ENCODE results near the gene SDK1.

SDK1 gene

DNA sequence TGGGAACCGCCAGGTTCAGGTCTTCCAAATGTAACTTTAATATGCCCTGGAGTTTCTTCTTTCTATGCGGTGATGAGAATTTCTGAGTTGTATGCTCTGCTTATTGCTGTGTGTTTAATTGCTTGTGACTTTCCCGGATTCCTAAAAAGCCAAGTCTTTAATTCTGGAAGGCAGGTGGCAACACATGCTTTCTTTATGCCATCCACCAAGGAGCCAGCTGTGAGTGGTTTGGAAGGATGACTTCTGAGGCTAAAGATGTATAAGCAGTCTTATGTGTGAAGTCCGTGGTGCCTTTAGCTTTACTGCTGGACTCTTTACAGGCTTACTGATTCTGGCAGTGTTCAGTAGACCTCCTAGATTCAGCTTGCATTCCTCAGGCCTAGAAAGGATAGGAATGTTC is 3.1 kb downstream of the SDK1 start:
- Histone ChIP-seq H2BK12ac (ENCODE audit: low read length) (no peak overlapping the region), H3K14ac (ENCODE audit: low read length) (no peak overlapping the region), H2AFZ (ENCODE audit: low read length) (no peak overlapping the region), H3K18ac (ENCODE audit: low read length) (no peak overlapping the region), H3K4ac (ENCODE audit: low read length) (no peak overlapping the region), H3K27ac (replicated peaks; ENCODE audit: low read length) (no peak overlapping the region), H3K36me3 (replicated peaks in 1 of 2; ENCODE audit: control insufficient read depth in 2 of 2, insufficient read depth in 2 of 2, low read length in 2 of 2) (no peaks in the 10 kb centered on the region), H3K9me3 (replicated peaks in 1 of 2; ENCODE audit: control insufficient read depth in 2 of 2, insufficient read depth in 1 of 2, low read depth in 1 of 2, low read length in 2 of 2) (no peaks in the 10 kb centered on the region), H3K9ac (ENCODE audit: low read depth, low read length, poor library complexity) (no peak overlapping the region), H3K4me3 (ENCODE audit: low read length in 2 of 2) (no peak overlapping the region), H4K91ac (ENCODE audit: low read depth, low read length, poor library complexity) (no peak overlapping the region), H3K23ac (ENCODE audit: low read depth, low read length, poor library complexity) (no peak overlapping the region), H3K4me2 (ENCODE audit: insufficient read depth, low read length, poor library complexity, severe bottlenecking) (no peak overlapping the region), H3K79me1 (ENCODE audit: low read depth, low read length) (no peaks in the 10 kb centered on the region), H2BK15ac (ENCODE audit: low read length) (no peak overlapping the region), H2BK120ac (ENCODE audit: low read depth, low read length) (no peak overlapping the region), H2AK5ac (ENCODE audit: low read depth, low read length) (no peak overlapping the region), H3K4me1 (ENCODE audit: control insufficient read depth in 2 of 2, insufficient read depth in 1 of 2, low read depth in 1 of 2, low read length in 2 of 2) (peaks cover 4 to 10% of the 10 kb centered on the region in 2 donors), H2BK5ac (ENCODE audit: low read length) (no peak overlapping the region), H4K8ac (ENCODE audit: low read depth, low read length) (no peak overlapping the region), H3K27me3 (ENCODE audit: control insufficient read depth in 3 of 3, insufficient read depth in 3 of 3, low read depth in 1 of 3, low read length in 3 of 3) (peaks cover 0 to 17% (median 0%) of the 10 kb centered on the region in 3 experiments)
- DNase-seq (ENCODE audit: low spot score) = no peak
- WGBS, 2 donors (ENCODE audit: extremely low coverage in 2 of 2, insufficient read length in 2 of 2, insufficient replicate concordance in 1 of 2) = no CpG with 5 or more reads among the region's 4 CpGs

DNA sequence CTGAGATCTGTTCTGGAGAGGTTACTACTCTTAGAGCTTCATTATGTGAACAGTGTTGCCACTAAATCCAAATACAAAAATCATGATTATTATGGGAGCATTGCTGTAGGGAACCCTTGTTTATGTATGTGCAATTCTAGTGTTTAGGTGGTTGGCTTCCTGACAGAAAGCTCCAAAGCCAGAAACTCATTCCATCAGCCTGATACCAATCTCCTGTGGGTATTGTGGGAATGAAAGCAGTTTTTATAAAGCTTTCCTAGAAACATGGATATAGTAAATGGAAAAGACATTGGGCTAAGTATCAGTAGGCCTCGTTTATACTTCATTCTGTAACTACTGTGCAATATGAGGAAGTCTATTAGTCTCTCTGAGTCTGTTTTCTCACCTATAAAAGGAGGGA is 6.4 kb downstream of the SDK1 start:
- H3K79me1 ChIP-seq (ENCODE audit: low read depth, low read length) = no peaks in the 10 kb centered on the region
- no peak overlapping the region for H3K27ac ChIP-seq (replicated peaks; ENCODE audit: low read length)
- H3K23ac ChIP-seq (ENCODE audit: low read depth, low read length, poor library complexity) = no peak overlapping the region
- WGBS, 2 donors (ENCODE audit: extremely low coverage in 2 of 2, insufficient read length in 2 of 2, insufficient replicate concordance in 1 of 2) = no CpG with 5 or more reads among the region's 1 CpG
- H3K4ac ChIP-seq (ENCODE audit: low read length) = no peak overlapping the region
- H3K9me3 ChIP-seq (replicated peaks in 1 of 2; ENCODE audit: control insufficient read depth in 2 of 2, insufficient read depth in 1 of 2, low read depth in 1 of 2, low read length in 2 of 2) = no peaks in the 10 kb centered on the region
- no peak overlapping the region for H4K91ac ChIP-seq (ENCODE audit: low read depth, low read length, poor library complexity)
- no peak overlapping the region for H3K4me2 ChIP-seq (ENCODE audit: insufficient read depth, low read length, poor library complexity, severe bottlenecking)
- H3K9ac ChIP-seq (ENCODE audit: low read depth, low read length, poor library complexity) = no peak overlapping the region
- no peak overlapping the region for H3K14ac ChIP-seq (ENCODE audit: low read length)
- H3K27me3 ChIP-seq (ENCODE audit: control insufficient read depth in 3 of 3, insufficient read depth in 3 of 3, low read depth in 1 of 3, low read length in 3 of 3) = peaks cover 0 to 6% (median 0%) of the 10 kb centered on the region in 3 experiments
- no peak overlapping the region for H2BK120ac ChIP-seq (ENCODE audit: low read depth, low read length)
- H3K4me1 ChIP-seq (ENCODE audit: control insufficient read depth in 2 of 2, insufficient read depth in 1 of 2, low read depth in 1 of 2, low read length in 2 of 2) = peaks cover 0 to 4% of the 10 kb centered on the region in 2 donors
- no peak overlapping the region for H3K18ac ChIP-seq (ENCODE audit: low read length)
- no peak overlapping the region for H2AFZ ChIP-seq (ENCODE audit: low read length)
- no peak overlapping the region for H3K4me3 ChIP-seq (ENCODE audit: low read length in 2 of 2)
- no peak overlapping the region for H2AK5ac ChIP-seq (ENCODE audit: low read depth, low read length)
- no peak overlapping the region for H2BK12ac ChIP-seq (ENCODE audit: low read length)
- no peak overlapping the region for H4K8ac ChIP-seq (ENCODE audit: low read depth, low read length)
- H3K36me3 ChIP-seq (replicated peaks in 1 of 2; ENCODE audit: control insufficient read depth in 2 of 2, insufficient read depth in 2 of 2, low read length in 2 of 2) = no peaks in the 10 kb centered on the region
- no peak overlapping the region for H2BK5ac ChIP-seq (ENCODE audit: low read length)
- H2BK15ac ChIP-seq (ENCODE audit: low read length) = no peak overlapping the region
- DNase-seq (ENCODE audit: low spot score) = no peak

DNA sequence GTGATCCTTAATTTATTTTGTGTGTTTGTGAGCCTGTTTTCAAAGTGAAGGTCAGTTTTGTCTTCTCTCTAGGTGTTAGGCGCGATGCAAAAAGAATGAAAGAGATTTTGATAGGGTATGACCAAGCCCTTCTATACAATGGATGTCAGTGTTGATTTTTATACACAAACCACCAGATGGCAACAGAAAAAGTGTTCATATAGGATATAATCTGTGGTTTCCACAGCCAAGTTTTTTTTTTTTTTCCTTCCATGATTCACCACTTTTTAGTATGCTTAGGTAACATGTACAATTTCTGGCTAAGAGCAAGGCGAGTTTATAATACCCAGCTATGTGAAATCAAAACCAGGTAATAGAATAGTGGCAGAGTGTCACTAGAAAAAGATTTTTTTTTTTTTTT is 8.1 kb downstream of the SDK1 start:
- Histone ChIP-seq H2BK15ac (ENCODE audit: low read length) (no peak overlapping the region), H3K9me3 (replicated peaks in 1 of 2; ENCODE audit: control insufficient read depth in 2 of 2, insufficient read depth in 1 of 2, low read depth in 1 of 2, low read length in 2 of 2) (no peaks in the 10 kb centered on the region), H2AK5ac (ENCODE audit: low read depth, low read length) (no peak overlapping the region), H3K79me1 (ENCODE audit: low read depth, low read length) (no peaks in the 10 kb centered on the region), H3K4ac (ENCODE audit: low read length) (no peak overlapping the region), H3K9ac (ENCODE audit: low read depth, low read length, poor library complexity) (no peak overlapping the region), H3K4me1 (ENCODE audit: control insufficient read depth in 2 of 2, insufficient read depth in 1 of 2, low read depth in 1 of 2, low read length in 2 of 2) (no peaks in the 10 kb centered on the region), H3K23ac (ENCODE audit: low read depth, low read length, poor library complexity) (no peak overlapping the region), H3K18ac (ENCODE audit: low read length) (no peak overlapping the region), H3K14ac (ENCODE audit: low read length) (no peak overlapping the region), H3K36me3 (replicated peaks in 1 of 2; ENCODE audit: control insufficient read depth in 2 of 2, insufficient read depth in 2 of 2, low read length in 2 of 2) (no peaks in the 10 kb centered on the region), H4K91ac (ENCODE audit: low read depth, low read length, poor library complexity) (no peak overlapping the region), H4K8ac (ENCODE audit: low read depth, low read length) (no peak overlapping the region), H2BK12ac (ENCODE audit: low read length) (no peak overlapping the region), H2AFZ (ENCODE audit: low read length) (no peak overlapping the region), H2BK120ac (ENCODE audit: low read depth, low read length) (no peak overlapping the region), H3K4me3 (ENCODE audit: low read length in 2 of 2) (no peak overlapping the region), H3K27ac (replicated peaks; ENCODE audit: low read length) (no peak overlapping the region), H2BK5ac (ENCODE audit: low read length) (no peak overlapping the region), H3K27me3 (ENCODE audit: control insufficient read depth in 3 of 3, insufficient read depth in 3 of 3, low read depth in 1 of 3, low read length in 3 of 3) (peaks cover 0 to 2% (median 0%) of the 10 kb centered on the region in 3 experiments), H3K4me2 (ENCODE audit: insufficient read depth, low read length, poor library complexity, severe bottlenecking) (no peak overlapping the region)
- DNase-seq (ENCODE audit: low spot score) = no peak
- WGBS, 2 donors (ENCODE audit: extremely low coverage in 2 of 2, insufficient read length in 2 of 2, insufficient replicate concordance in 1 of 2) = no CpG with 5 or more reads among the region's 3 CpGs

DNA sequence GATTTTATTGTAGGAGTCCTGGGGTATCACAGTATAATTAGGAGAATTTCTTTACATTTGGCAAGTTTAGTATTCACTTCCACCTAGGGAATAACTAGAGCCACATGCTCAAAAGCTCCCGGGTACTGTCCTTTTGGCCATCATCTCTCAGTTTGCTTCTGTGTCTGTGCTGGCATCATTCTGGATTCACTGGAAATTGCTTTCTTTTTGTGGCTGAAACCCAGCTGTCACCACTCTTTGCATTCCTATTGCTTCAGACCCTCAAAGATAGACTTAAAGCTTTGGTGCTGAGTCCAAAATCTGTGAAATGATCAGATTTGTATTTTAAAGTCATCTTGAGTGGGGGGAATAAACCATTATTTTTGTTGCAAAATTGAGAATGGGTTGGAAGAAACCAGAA is 8.9 kb downstream of the SDK1 start:
- no peak overlapping the region for H3K4me2 ChIP-seq (ENCODE audit: insufficient read depth, low read length, poor library complexity, severe bottlenecking)
- H2AK5ac ChIP-seq (ENCODE audit: low read depth, low read length) = no peak overlapping the region
- no peak overlapping the region for H2BK5ac ChIP-seq (ENCODE audit: low read length)
- H3K79me1 ChIP-seq (ENCODE audit: low read depth, low read length) = no peaks in the 10 kb centered on the region
- H3K27me3 ChIP-seq (ENCODE audit: control insufficient read depth in 3 of 3, insufficient read depth in 3 of 3, low read depth in 1 of 3, low read length in 3 of 3) = no peaks in the 10 kb centered on the region
- H4K91ac ChIP-seq (ENCODE audit: low read depth, low read length, poor library complexity) = no peak overlapping the region
- H4K8ac ChIP-seq (ENCODE audit: low read depth, low read length) = no peak overlapping the region
- no peak overlapping the region for H3K18ac ChIP-seq (ENCODE audit: low read length)
- no peak overlapping the region for H3K4ac ChIP-seq (ENCODE audit: low read length)
- no peak overlapping the region for H3K9ac ChIP-seq (ENCODE audit: low read depth, low read length, poor library complexity)
- H3K14ac ChIP-seq (ENCODE audit: low read length) = no peak overlapping the region
- H3K23ac ChIP-seq (ENCODE audit: low read depth, low read length, poor library complexity) = no peak overlapping the region
- no peak overlapping the region for H2BK15ac ChIP-seq (ENCODE audit: low read length)
- no peak overlapping the region for H3K27ac ChIP-seq (replicated peaks; ENCODE audit: low read length)
- no peak for DNase-seq (ENCODE audit: low spot score)
- no peaks in the 10 kb centered on the region for H3K4me1 ChIP-seq (ENCODE audit: control insufficient read depth in 2 of 2, insufficient read depth in 1 of 2, low read depth in 1 of 2, low read length in 2 of 2)
- H2BK12ac ChIP-seq (ENCODE audit: low read length) = no peak overlapping the region
- no peaks in the 10 kb centered on the region for H3K36me3 ChIP-seq (replicated peaks in 1 of 2; ENCODE audit: control insufficient read depth in 2 of 2, insufficient read depth in 2 of 2, low read length in 2 of 2)
- no peak overlapping the region for H2BK120ac ChIP-seq (ENCODE audit: low read depth, low read length)
- WGBS, 2 donors (ENCODE audit: extremely low coverage in 2 of 2, insufficient read length in 2 of 2, insufficient replicate concordance in 1 of 2) = no CpG with 5 or more reads among the region's 1 CpG
- H3K9me3 ChIP-seq (replicated peaks in 1 of 2; ENCODE audit: control insufficient read depth in 2 of 2, insufficient read depth in 1 of 2, low read depth in 1 of 2, low read length in 2 of 2) = no peaks in the 10 kb centered on the region
- no peak overlapping the region for H3K4me3 ChIP-seq (ENCODE audit: low read length in 2 of 2)
- H2AFZ ChIP-seq (ENCODE audit: low read length) = no peak overlapping the region
